Activated CD4-positive, alpha-beta T cell treated with anti-CD3 and anti-CD28 coated beads, Interleukin-10, Interleukin-2, amounts not matched to agents 100 ng/mL and 50 ng/mL, durations not matched to agents 16 hours and 8 hours (primary cell): ENCODE measurements around the gene PLEKHM3.

Experiments
- DNase-seq: peaks from one replicate; pipeline ENCODE4 v3.0.0-alpha.2; 2020

Gene PLEKHM3

GRCh38 chr2:207787017-207787416 lies 238.3 kb downstream of the PLEKHM3 start:
- no peak for DNase-seq

GRCh38 chr2:207784898-207785297 lies 240.4 kb downstream of the PLEKHM3 start:
- DNase-seq: no peak

DNA sequence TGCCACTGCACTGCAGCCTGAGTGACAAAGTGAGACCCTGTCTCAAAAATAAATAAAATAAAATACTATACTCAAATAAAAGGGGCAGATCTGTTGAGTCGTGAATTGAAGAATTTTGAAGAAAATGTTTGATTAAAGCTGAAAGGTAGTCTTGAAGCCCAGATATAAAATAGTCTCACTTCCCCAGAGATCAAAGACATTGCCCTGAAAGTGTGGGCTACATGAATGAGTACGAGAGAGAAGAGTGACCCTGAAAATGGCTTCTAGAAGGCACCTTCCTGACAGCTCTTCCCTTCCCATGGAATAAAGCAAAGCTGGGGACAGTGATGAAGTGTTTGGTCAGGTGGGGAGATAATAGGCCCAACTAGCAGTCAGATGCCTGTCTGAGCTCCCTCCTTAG lies 241.8 kb downstream of the PLEKHM3 start:
- no peak for DNase-seq

DNA sequence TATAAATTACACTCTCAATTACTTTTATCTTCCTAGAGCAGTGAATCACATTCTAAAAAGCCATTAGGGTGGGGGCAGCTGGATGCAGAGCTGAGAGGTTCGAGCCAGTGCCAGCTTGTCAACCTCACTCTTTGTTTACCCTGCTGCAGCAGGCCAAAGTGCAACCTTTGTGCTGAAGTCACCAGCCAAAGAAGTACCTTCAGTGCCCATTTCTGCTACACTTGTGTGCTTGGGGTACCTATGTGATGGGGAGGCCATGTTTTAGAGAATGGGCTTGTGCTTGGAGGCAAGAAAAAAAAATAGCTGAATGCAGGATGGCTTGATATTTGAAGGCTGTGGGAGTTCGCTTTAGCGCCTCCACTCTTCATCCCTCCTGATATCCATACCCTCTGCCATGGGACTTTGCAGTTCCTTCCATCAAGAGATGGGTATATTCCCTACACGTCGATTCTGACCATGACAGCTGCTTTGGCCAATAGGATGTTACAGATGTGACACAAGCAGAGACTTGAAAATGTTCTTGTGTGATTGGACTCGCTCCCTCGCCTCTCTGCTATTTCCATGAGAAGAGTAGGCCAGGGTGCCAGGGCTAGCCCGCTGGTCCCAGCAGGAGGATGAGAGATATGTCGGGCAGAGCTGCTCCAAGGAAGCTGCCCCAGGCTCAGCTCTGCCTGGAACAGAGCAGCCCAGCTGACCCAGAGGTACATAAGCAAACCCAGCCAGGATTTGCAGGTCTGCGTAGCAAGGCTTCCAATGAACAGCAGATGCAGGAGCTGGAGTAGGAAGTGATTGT lies 242.9 kb downstream of the PLEKHM3 start:
- no peak for DNase-seq

GRCh38 chr2:207779523-207779922 lies 245.8 kb downstream of the PLEKHM3 start:
- no peak for DNase-seq

GRCh38 chr2:207778298-207778882 lies 246.9 kb downstream of the PLEKHM3 start:
- DNase-seq: no peak

DNA sequence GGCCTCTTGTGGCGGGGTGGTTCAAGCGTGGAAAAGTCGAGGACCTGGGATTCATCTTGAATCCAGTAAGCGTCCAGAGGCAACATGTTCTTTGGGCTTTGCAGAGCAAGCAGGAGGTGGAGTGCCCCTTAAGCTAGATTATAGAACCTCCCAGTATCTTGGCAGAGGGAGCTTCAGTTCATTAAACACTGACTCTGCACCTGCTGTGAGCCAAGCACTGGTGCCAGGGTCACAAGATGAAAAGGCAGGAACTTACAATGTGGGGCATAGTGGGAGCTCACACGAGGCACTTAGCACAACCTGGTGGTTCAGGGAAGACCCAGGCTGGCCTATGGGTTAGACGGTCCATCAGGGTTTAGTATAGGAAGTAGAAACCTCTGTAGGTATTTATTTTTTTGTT lies 248.2 kb downstream of the PLEKHM3 start:
- DNase-seq: no peak

DNA sequence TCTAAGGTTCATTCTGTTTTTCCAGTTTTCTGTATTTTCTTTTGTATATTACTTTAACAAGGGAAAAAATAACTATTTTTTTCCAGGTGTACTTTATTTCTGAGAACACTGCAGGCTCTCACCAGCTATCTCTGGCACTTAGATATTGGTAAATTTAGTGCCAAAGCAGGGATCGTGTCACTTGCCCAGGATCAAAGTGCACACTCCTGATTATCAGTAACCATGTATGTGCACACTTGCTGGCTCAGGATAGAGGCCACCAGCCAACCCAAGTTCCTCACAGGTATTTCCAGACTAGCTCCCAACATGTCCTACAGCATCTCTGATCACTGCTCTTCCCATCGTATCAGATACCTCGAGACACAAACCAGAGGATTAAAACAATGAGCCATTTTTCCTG lies 249.9 kb downstream of the PLEKHM3 start:
- no peak for DNase-seq

GRCh38 chr2:207772844-207773205 lies 252.5 kb downstream of the PLEKHM3 start:
- no peak for DNase-seq

GRCh38 chr2:207772081-207772843 lies 253.1 kb downstream of the PLEKHM3 start:
- peak; percentile 48 for DNase-seq

DNA sequence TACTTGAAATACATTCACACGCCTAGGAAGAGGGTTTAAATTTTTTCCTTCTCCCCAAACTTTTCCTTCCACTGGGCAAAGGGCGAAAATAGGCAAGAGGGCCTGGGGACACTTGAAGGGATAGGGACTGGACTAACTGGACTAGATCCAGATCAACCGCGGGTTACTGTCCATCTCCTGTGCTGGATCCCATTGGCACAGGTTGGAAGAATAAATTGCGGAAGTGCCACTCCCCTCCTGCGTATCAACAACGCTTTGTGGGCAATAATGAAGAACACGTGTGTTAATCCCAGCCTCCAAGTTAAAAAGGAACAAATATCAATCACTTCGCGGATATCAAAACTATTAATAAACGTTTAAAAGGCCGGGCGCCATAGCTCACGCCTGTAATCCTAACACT lies 253.9 kb downstream of the PLEKHM3 start:
- DNase-seq: no peak
